ENCODE data around the gene ITSN2.

ITSN2 gene

GRCh38 chr2:24222946-24223345, 137.4 kb downstream of the ITSN2 start:
- TF ChIP-seq, protein P1, sequence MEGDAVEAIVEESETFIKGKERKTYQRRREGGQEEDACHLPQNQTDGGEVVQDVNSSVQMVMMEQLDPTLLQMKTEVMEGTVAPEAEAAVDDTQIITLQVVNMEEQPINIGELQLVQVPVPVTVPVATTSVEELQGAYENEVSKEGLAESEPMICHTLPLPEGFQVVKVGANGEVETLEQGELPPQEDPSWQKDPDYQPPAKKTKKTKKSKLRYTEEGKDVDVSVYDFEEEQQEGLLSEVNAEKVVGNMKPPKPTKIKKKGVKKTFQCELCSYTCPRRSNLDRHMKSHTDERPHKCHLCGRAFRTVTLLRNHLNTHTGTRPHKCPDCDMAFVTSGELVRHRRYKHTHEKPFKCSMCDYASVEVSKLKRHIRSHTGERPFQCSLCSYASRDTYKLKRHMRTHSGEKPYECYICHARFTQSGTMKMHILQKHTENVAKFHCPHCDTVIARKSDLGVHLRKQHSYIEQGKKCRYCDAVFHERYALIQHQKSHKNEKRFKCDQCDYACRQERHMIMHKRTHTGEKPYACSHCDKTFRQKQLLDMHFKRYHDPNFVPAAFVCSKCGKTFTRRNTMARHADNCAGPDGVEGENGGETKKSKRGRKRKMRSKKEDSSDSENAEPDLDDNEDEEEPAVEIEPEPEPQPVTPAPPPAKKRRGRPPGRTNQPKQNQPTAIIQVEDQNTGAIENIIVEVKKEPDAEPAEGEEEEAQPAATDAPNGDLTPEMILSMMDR (IDR thresholded peaks at IDR 0.05; ENCODE audit: borderline replicate concordance, control extremely low read depth, extremely low read depth, insufficient read depth, missing control alignments), result no peak
- in situ Hi-C loops (cut with MboI; ENCODE audit: low sequenced_read_pairs, unreplicated experiment), result no loop called here
- DNase-seq (ENCODE audit: low spot score), result no peak

- no peak for DNase-seq (ENCODE audit: low spot score)
- TF ChIP-seq, protein P1 (IDR thresholded peaks at IDR 0.05; ENCODE audit: borderline replicate concordance, control extremely low read depth, extremely low read depth, insufficient read depth, missing control alignments), result no peak
- in situ Hi-C loops (cut with MboI; ENCODE audit: low sequenced_read_pairs, unreplicated experiment), result no loop called here
Observed at GRCh38 chr2:24221343-24222050, 138.8 kb downstream of the ITSN2 start.

DNA sequence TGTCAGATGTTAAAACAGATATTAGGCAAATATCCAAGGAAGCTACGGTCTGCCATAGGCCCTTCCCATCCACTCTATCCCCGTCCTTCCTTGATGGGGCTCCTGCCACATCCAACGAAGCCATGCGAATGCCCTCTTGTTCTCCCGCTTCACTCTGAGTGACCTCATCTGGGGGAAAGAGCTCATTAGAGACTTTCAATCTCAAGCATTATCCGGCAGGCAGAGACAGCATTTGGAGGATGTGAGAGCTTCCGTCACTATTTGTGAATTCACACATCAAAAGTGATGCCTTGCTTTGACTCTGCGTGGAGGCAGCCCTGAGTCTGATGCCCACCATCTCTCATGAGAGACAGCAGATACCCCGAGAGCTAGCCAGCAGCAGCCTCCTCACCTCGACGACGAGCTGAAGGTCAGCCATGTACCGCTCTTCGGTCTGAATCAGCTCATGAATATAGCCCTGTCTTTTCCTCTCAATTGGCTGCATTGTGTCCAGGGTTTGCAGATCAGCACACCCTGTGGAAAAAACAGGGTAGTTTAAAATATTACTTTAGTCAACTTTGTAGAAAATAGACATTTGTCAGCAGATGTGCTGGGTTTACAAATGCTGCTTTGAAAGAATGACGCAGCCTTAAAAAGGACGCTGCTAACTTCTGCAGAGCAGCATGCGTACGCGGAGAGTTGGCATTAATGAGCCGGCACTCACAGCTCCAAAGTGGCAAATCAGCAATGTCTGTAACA, 139.6 kb downstream of the ITSN2 start:
- TF ChIP-seq, protein P1 (IDR thresholded peaks at IDR 0.05; ENCODE audit: borderline replicate concordance, control extremely low read depth, extremely low read depth, insufficient read depth, missing control alignments), result no peak
- DNase-seq (ENCODE audit: low spot score), result peak; percentile 3
- in situ Hi-C loops (cut with MboI; ENCODE audit: low sequenced_read_pairs, unreplicated experiment), result no loop called here

DNA sequence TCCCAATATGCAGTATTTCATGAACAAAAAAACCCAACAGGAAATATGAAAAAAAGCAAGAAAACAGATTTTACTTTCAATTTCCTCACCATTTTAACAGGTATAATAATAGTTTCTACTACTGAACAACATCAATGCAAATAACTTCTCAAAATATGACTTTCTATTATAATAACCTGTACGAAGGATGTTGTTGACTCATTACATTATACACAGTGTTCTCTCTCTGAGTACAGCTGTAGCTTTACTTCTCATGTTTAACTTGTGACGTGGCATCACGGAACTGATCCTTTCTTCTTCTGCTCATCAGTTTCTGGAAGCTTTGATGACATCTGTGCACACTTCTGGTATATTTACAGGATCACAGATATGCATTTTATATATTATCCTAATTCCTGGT, 145.5 kb downstream of the ITSN2 start:
- in situ Hi-C loops (cut with MboI; ENCODE audit: low sequenced_read_pairs, unreplicated experiment), result no loop called here
- TF ChIP-seq, protein P1 (IDR thresholded peaks at IDR 0.05; ENCODE audit: borderline replicate concordance, control extremely low read depth, extremely low read depth, insufficient read depth, missing control alignments), result no peak
- DNase-seq (ENCODE audit: low spot score), result peak; percentile 88

- TF ChIP-seq, protein P1 (IDR thresholded peaks at IDR 0.05; ENCODE audit: borderline replicate concordance, control extremely low read depth, extremely low read depth, insufficient read depth, missing control alignments), result no peak
- in situ Hi-C loops (cut with MboI; ENCODE audit: low sequenced_read_pairs, unreplicated experiment), result no loop called here
Observed at GRCh38 chr2:24211408-24211807, 148.9 kb downstream of the ITSN2 start.

DNA sequence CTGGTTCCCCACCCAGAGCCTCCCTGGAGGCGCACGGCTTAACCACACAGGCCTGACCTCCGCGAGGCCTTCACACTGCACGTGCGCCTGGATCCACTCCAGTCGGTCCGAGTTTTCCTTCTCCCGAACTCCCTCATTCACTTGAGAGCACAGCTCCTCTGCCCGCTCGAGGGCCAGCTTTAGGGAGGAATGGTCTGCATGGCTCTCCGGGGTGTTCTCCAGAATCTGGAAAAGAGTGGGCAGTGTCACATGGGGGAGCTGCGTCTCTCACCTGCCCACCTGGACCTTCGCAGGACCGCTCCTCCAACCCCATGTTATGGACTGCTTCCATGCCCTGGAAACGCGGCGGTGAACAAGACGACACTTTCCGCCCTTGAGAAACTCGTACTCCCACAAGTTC, 149.6 kb downstream of the ITSN2 start:
- in situ Hi-C loops (cut with MboI; ENCODE audit: low sequenced_read_pairs, unreplicated experiment), result no loop called here
- no peak for DNase-seq (ENCODE audit: low spot score)
- TF ChIP-seq, protein P1 (IDR thresholded peaks at IDR 0.05; ENCODE audit: borderline replicate concordance, control extremely low read depth, extremely low read depth, insufficient read depth, missing control alignments), result no peak

More at GRCh38 chr2:24211408-24211807, 148.9 kb downstream of the ITSN2 start:
- DNase-seq (ENCODE audit: low spot score), result no peak
